ENCODE data around the gene PRPF19. TPM values are rescaled to one million over a fixed set of nuclear protein-coding genes. Genes with fewer than 3 reads are reported as not detected.

The PRPF19 gene
- total RNA-seq, 1 experiment from 2014 or later = 204 TPM

GRCh38 chr11:60863550-60864521 is 42.5 kb downstream of the PRPF19 start:
- CTCF ChIA-PET = no interaction called here
- no peaks in the 10 kb centered on the region for H3K36me3 ChIP-seq (ENCODE audit: insufficient read depth, low read length, poor library complexity, severe bottlenecking)
- no peak overlapping the region for H3K4me3 ChIP-seq (ENCODE audit: low read depth, low read length, poor library complexity, severe bottlenecking)
- H3K4me1 ChIP-seq (ENCODE audit: insufficient read depth, low read length, poor library complexity, severe bottlenecking) = no peaks in the 10 kb centered on the region
- intact Hi-C loops (cut with micrococcal nuclease; ENCODE audit: unreplicated experiment) = no loop called here
- no peak overlapping the region for H3K27ac ChIP-seq (ENCODE audit: low read depth, low read length, poor library complexity, severe bottlenecking)
- POLR2A ChIA-PET (ENCODE audit: low non-redundant PET) = interaction anchor here (0.6 kb wide), 1 partner anchor 62 kb away, joined by 3 read pairs; no protein-coding TSS in a partner anchor
- H3K27me3 ChIP-seq (replicated peaks; ENCODE audit: insufficient read depth, low read depth, low read length, poor library complexity) = no peaks in the 10 kb centered on the region
- DNase-seq (ENCODE audit: low spot score) = no peak
- BruUV-seq (replicated peaks) = no TSS peak
- TF ChIP-seq EZH2 (IDR thresholded peaks at IDR 0.05; ENCODE audit: borderline replicate concordance, low read depth, low read length, poor library complexity, severe bottlenecking) (no peak), CTCF (conservative IDR thresholded peaks at IDR 0.05; ENCODE audit: low read depth, low read length) (no peak)
- H3K9me3 ChIP-seq (ENCODE audit: low read depth, low read length, poor library complexity, severe bottlenecking) = no peaks in the 10 kb centered on the region

GRCh38 chr11:60862171-60862570 is 44.2 kb downstream of the PRPF19 start:
- Histone ChIP-seq H3K27me3 (replicated peaks; ENCODE audit: insufficient read depth, low read depth, low read length, poor library complexity) (no peaks in the 10 kb centered on the region), H3K4me1 (ENCODE audit: insufficient read depth, low read length, poor library complexity, severe bottlenecking) (no peaks in the 10 kb centered on the region), H3K36me3 (ENCODE audit: insufficient read depth, low read length, poor library complexity, severe bottlenecking) (no peaks in the 10 kb centered on the region), H3K27ac (ENCODE audit: low read depth, low read length, poor library complexity, severe bottlenecking) (no peak overlapping the region), H3K4me3 (ENCODE audit: low read depth, low read length, poor library complexity, severe bottlenecking) (no peak overlapping the region), H3K9me3 (ENCODE audit: low read depth, low read length, poor library complexity, severe bottlenecking) (no peaks in the 10 kb centered on the region)
- no peak for TF ChIP-seq CTCF (conservative IDR thresholded peaks at IDR 0.05; ENCODE audit: low read depth, low read length)
- TF ChIP-seq EZH2 (IDR thresholded peaks at IDR 0.05; ENCODE audit: borderline replicate concordance, low read depth, low read length, poor library complexity, severe bottlenecking) = no peak
- intact Hi-C loops (cut with micrococcal nuclease; ENCODE audit: unreplicated experiment) = no loop called here
- no peak for DNase-seq (ENCODE audit: low spot score)
- BruUV-seq (replicated peaks) = no TSS peak
- POLR2A ChIA-PET (ENCODE audit: low non-redundant PET) = no interaction called here
- CTCF ChIA-PET = no interaction called here

GRCh38 chr11:60860943-60861342 is 45.4 kb downstream of the PRPF19 start:
- Histone ChIP-seq H3K9me3 (ENCODE audit: low read depth, low read length, poor library complexity, severe bottlenecking) (no peaks in the 10 kb centered on the region), H3K27ac (ENCODE audit: low read depth, low read length, poor library complexity, severe bottlenecking) (no peak overlapping the region), H3K27me3 (replicated peaks; ENCODE audit: insufficient read depth, low read depth, low read length, poor library complexity) (no peaks in the 10 kb centered on the region), H3K36me3 (ENCODE audit: insufficient read depth, low read length, poor library complexity, severe bottlenecking) (no peaks in the 10 kb centered on the region), H3K4me3 (ENCODE audit: low read depth, low read length, poor library complexity, severe bottlenecking) (no peak overlapping the region), H3K4me1 (ENCODE audit: insufficient read depth, low read length, poor library complexity, severe bottlenecking) (no peaks in the 10 kb centered on the region)
- intact Hi-C loops (cut with micrococcal nuclease; ENCODE audit: unreplicated experiment) = no loop called here
- TF ChIP-seq CTCF (conservative IDR thresholded peaks at IDR 0.05; ENCODE audit: low read depth, low read length) = no peak
- no peak for TF ChIP-seq EZH2 (IDR thresholded peaks at IDR 0.05; ENCODE audit: borderline replicate concordance, low read depth, low read length, poor library complexity, severe bottlenecking)
- peak; percentile 33 for DNase-seq (ENCODE audit: low spot score)
- ChIA-PET POLR2A (ENCODE audit: low non-redundant PET) (interaction anchor here (0.6 kb wide), 1 partner anchor 26 kb away, joined by 4 read pairs; no protein-coding TSS in a partner anchor), CTCF (no interaction called here)
- no TSS peak for BruUV-seq (replicated peaks)

Measured in A673 (cell line).